Endothelial cell of umbilical vein (primary cell): ENCODE data around the gene H2BW1. TPM values are rescaled to one million over a fixed set of nuclear protein-coding genes. Genes with fewer than 3 reads are reported as not detected.

Experiments
- BruUV-seq: library from RNA; stranded (reverse); fragments of 400-500 nt; replicated peaks from 2 replicates; lab custom pipeline; 2021; lab: Mats Ljungman, UMichigan
- CTCF ChIA-PET: fragments of 300-600, 350-600 bp; sonication (Branson Sonifier 250); formaldehyde crosslinking; loops from one replicate; lab custom pipeline; 2021; ENCODE audit warnings: antibody characterized with exemption, inconsistent platforms; lab: Charles Lee
- POLR2A ChIA-PET: fragments of 300-600, 350-600 bp; sonication (Branson Sonifier 250); formaldehyde crosslinking; loops from one replicate; lab custom pipeline; 2021; ENCODE audit warnings: antibody characterized with exemption, inconsistent platforms; lab: Charles Lee
- DNase-seq: peaks from one replicate; pipeline ENCODE4 v3.0.0-alpha.2; 2011; ENCODE audit warnings: low read depth, low spot score
- FAIRE-seq: peaks from 2 replicates; lab custom pipeline; 2011; peaks lifted over from hg19 to GRCh38; lab: Jason Lieb, UNC
- H2AFZ ChIP-seq: 2 replicates; pipeline ENCODE4 v1.6.0; 2012; ENCODE audit warnings: low read depth, low read length, control low read depth, inconsistent platforms
- H3K27ac ChIP-seq: 2 replicates; pipeline ENCODE4 v1.5.1; 2011; ENCODE audit warnings: low read depth, mild to moderate bottlenecking, control low read depth, low read length, moderate library complexity; ENCODE audit not compliant: insufficient read depth
- H3K27me3 ChIP-seq, 2 experiments: 2 replicates each; pipeline versions ENCODE4 v1.6.0 to v1.6.1; 2011; ENCODE audit warnings: low read length in 2 of 2, mixed read lengths in 1 of 2; ENCODE audit not compliant: control insufficient read depth in 2 of 2, insufficient read depth in 2 of 2
- H3K36me3 ChIP-seq, 2 experiments: 2 replicates in 1 of 2; 3 replicates in 1 of 2; pipeline ENCODE4 v1.5.1; 2011; ENCODE audit warnings: low read length in 2 of 2, mild to moderate bottlenecking in 1 of 2, moderate library complexity in 1 of 2; ENCODE audit not compliant: control insufficient read depth in 2 of 2, insufficient read depth in 2 of 2; ENCODE audit errors: extremely low read depth in 1 of 2
- H3K4me1 ChIP-seq: 3 replicates; pipeline ENCODE4 v1.5.1; 2011; ENCODE audit warnings: mild to moderate bottlenecking, low read length; ENCODE audit not compliant: control insufficient read depth, insufficient read depth; ENCODE audit errors: extremely low read depth
- H3K4me2 ChIP-seq: 2 replicates; pipeline ENCODE4 v1.6.1; 2011; ENCODE audit warnings: low read length, control low read depth, mixed read lengths; ENCODE audit not compliant: insufficient read depth
- H3K4me3 ChIP-seq, 3 experiments: fragments of 200-600 bp in 1 of 3; sonication (generic), shearing (Covaris generic) in 1 of 3; replicated peaks in 1 of 3; 2 replicates each; pipeline ENCODE4 v1.5.1; 2011 to 2016; ENCODE audit warnings: control low read depth in 3 of 3, low read length in 3 of 3, mild to moderate bottlenecking in 2 of 3, inconsistent platforms in 1 of 3, low read depth in 1 of 3, moderate library complexity in 1 of 3; ENCODE audit not compliant: insufficient read depth in 1 of 3
- H3K79me2 ChIP-seq: 2 replicates; pipeline ENCODE4 v1.6.0; 2012; ENCODE audit warnings: low read length, inconsistent platforms; ENCODE audit not compliant: control insufficient read depth, insufficient read depth
- H3K9ac ChIP-seq: replicated peaks from 2 replicates; pipeline ENCODE3; 2011; ENCODE audit warnings: low read length, control low read depth; ENCODE audit not compliant: insufficient read depth; ENCODE audit errors: extremely low read depth
- H3K9me1 ChIP-seq: replicated peaks from 3 replicates; pipeline ENCODE4 v1.6.0; 2011; ENCODE audit warnings: mild to moderate bottlenecking, low read length; ENCODE audit not compliant: control insufficient read depth, insufficient read depth; ENCODE audit errors: extremely low read depth
- H3K9me3 ChIP-seq: replicated peaks from 2 replicates; pipeline ENCODE4 v1.5.1; 2012; ENCODE audit warnings: low read length, inconsistent platforms; ENCODE audit not compliant: control insufficient read depth, insufficient read depth
- H4K20me1 ChIP-seq: replicated peaks from 2 replicates; pipeline ENCODE3; 2011; ENCODE audit warnings: mild to moderate bottlenecking, low read length; ENCODE audit not compliant: control insufficient read depth, insufficient read depth; ENCODE audit errors: extremely low read depth
- CTCF ChIP-seq, 2 donors: IDR thresholded peaks; 1 replicate in 1 of 2; 2 replicates in 1 of 2; pipeline ENCODE4 v1.5.1; 2011; ENCODE audit warnings: low read length in 2 of 2, mild to moderate bottlenecking in 2 of 2, moderate library complexity in 2 of 2, control low read depth in 1 of 2, inconsistent platforms in 1 of 2, low read depth in 1 of 2; ENCODE audit not compliant: insufficient read depth in 1 of 2; ENCODE audit errors: extremely low read depth in 1 of 2
- EZH2 ChIP-seq: IDR thresholded peaks from 2 replicates; pipeline ENCODE4 v1.6.1; 2012; ENCODE audit warnings: borderline replicate concordance, low read depth, mild to moderate bottlenecking, moderate library complexity, low read length, inconsistent platforms; ENCODE audit not compliant: severe bottlenecking
- FOS ChIP-seq: IDR thresholded peaks from 2 replicates; pipeline ENCODE4 v1.6.1; 2011; ENCODE audit warnings: mild to moderate bottlenecking, low read length, moderate library complexity, borderline replicate concordance; ENCODE audit not compliant: insufficient read depth
- GATA2 ChIP-seq: IDR thresholded peaks from 2 replicates; pipeline ENCODE4 v1.7.0; 2011; ENCODE audit warnings: low read depth, mild to moderate bottlenecking, moderate library complexity, mixed read lengths, low read length; ENCODE audit not compliant: insufficient read length, insufficient read depth
- JUN ChIP-seq: IDR thresholded peaks from 2 replicates; pipeline ENCODE4 v1.6.1; 2011; ENCODE audit warnings: borderline replicate concordance, low read depth; ENCODE audit not compliant: insufficient read length, insufficient read depth
- MYC ChIP-seq: IDR thresholded peaks from one replicate; pipeline ENCODE4 v1.6.1; 2011; ENCODE audit warnings: mild to moderate bottlenecking, low read depth, low read length
- POLR2A ChIP-seq: IDR thresholded peaks from 2 replicates; pipeline ENCODE4 v1.6.1; 2012; ENCODE audit warnings: low read depth, mild to moderate bottlenecking, control low read depth, low read length
- POLR2AphosphoS5 ChIP-seq: IDR thresholded peaks from 2 replicates; pipeline ENCODE4 v1.6.1; 2012; ENCODE audit warnings: low read depth, mild to moderate bottlenecking, control low read depth, low read length, moderate library complexity; ENCODE audit not compliant: insufficient read depth
- dilution Hi-C: fragments of 300-500 bp; cut with MboI; formaldehyde crosslinking; loops from one replicate; pipeline ENCODE4 v1.15.0; 2019; ENCODE audit warnings: low sequenced_read_pairs; ENCODE audit not compliant: extremely low pct_ligation_motif_present
- intact Hi-C: fragments of 100-400 bp; cut with micrococcal nuclease; formaldehyde crosslinking; loops from one replicate; pipeline ENCODE4 v1.10.0; 2022
- polyA plus RNA-seq, 4 experiments: library from polyadenylated mRNA; depleted of rRNA in 3 of 4; stranded (reverse) in 3 of 4; unstranded in 1 of 4; fragments of >200 nt; gene quantifications; 2 replicates each; pipeline versions ENCODE4 v1.2.1 to v1.2.3, GENCODE V29; 2011 to 2012; ENCODE audit warnings: missing spikeins in 1 of 4
- total RNA-seq: library from RNA; stranded (reverse); gene quantifications from 2 replicates; pipeline ENCODE4 v1.2.3, GENCODE V29; 2021
- TF ChIP-seq, protein P1 (sequence below): IDR thresholded peaks from 2 replicates; pipeline ENCODE4 v1.6.1; 2011; ENCODE audit not compliant: insufficient read depth, insufficient read length

H2BW1 gene
- total and polyA plus RNA-seq, 2 donors (not counting 3 experiments of a cell fraction or from before 2014, with no cell fraction given) = not detected

DNA sequence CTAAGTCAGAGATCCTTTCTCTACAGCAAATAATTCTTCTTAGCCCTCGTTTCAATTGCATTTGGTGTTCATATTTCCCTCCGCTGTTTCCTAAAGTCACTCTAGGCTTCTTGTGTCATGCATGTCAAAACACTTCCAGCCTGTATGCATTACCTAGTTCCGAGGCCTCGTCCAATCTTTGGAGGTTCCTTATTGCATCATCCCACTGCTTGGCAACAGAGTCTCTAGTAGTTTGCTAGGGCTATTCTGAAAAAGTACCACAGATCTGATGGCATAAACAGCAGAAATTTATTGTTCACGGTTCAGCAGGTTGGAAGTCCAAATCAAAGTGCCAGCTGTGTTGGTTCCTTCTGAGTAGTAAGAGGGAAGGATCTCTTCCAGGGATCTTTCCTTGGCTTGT lies 32.1 kb upstream of the H2BW1 start:
- no TSS peak for BruUV-seq
- H4K20me1 ChIP-seq = no peaks in the 10 kb centered on the region
- no peaks in the 10 kb centered on the region for H3K4me1 ChIP-seq
- no peaks in the 10 kb centered on the region for H3K36me3 ChIP-seq
- intact Hi-C loops = no loop called here
- H3K27ac ChIP-seq = no peak overlapping the region
- no peak overlapping the region for H3K4me3 ChIP-seq
- ChIA-PET CTCF (no interaction called here), POLR2A (no interaction called here)
- no peak overlapping the region for H2AFZ ChIP-seq
- no peak overlapping the region for H3K9ac ChIP-seq
- no peak overlapping the region for H3K4me2 ChIP-seq
- H3K27me3 ChIP-seq = no peaks in the 10 kb centered on the region
- no peaks in the 10 kb centered on the region for H3K9me3 ChIP-seq
- no peak for FAIRE-seq
- H3K79me2 ChIP-seq = no peaks in the 10 kb centered on the region
- TF ChIP-seq GATA2 = no peak
- TF ChIP-seq FOS = no peak
- no peak for TF ChIP-seq CTCF (IDR thresholded peaks at IDR 0.05; ENCODE audit: extremely low read depth in 1 of 2, insufficient read depth in 1 of 2, low read depth in 1 of 2, low read length in 2 of 2)
- no peak for DNase-seq
- dilution Hi-C loops = no loop called here
- H3K9me1 ChIP-seq = no peaks in the 10 kb centered on the region

- H3K79me2 ChIP-seq = no peaks in the 10 kb centered on the region
- no peaks in the 10 kb centered on the region for H4K20me1 ChIP-seq
- H2AFZ ChIP-seq = no peak overlapping the region
- TF ChIP-seq EZH2 (no peak), FOS (no peak), POLR2A (no peak), MYC (no peak), JUN (no peak), POLR2AphosphoS5 (no peak), GATA2 (no peak), CTCF (IDR thresholded peaks at IDR 0.05; ENCODE audit: extremely low read depth in 1 of 2, insufficient read depth in 1 of 2, low read depth in 1 of 2, low read length in 2 of 2) (no peak)
- TF ChIP-seq, protein P1, sequence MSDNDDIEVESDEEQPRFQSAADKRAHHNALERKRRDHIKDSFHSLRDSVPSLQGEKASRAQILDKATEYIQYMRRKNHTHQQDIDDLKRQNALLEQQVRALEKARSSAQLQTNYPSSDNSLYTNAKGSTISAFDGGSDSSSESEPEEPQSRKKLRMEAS = no peak
- dilution Hi-C loops = no loop called here
- DNase-seq (no peak), FAIRE-seq (no peak)
- no peaks in the 10 kb centered on the region for H3K4me1 ChIP-seq
- H3K27me3 ChIP-seq = no peaks in the 10 kb centered on the region
- intact Hi-C loops = no loop called here
- CTCF ChIA-PET = no interaction called here
- H3K36me3 ChIP-seq = no peaks in the 10 kb centered on the region
- no peak overlapping the region for H3K9ac ChIP-seq
- no peak overlapping the region for H3K4me3 ChIP-seq
- POLR2A ChIA-PET = no interaction called here
- H3K9me3 ChIP-seq = no peaks in the 10 kb centered on the region
- H3K4me2 ChIP-seq = no peak overlapping the region
- no TSS peak for BruUV-seq
- H3K9me1 ChIP-seq = no peaks in the 10 kb centered on the region
- no peak overlapping the region for H3K27ac ChIP-seq
These were observed 27.5 kb upstream of the H2BW1 start for GRCh38 chrX:104041003-104041402.
